Heart left ventricle (tissue), 13 donors: ENCODE measurements around the gene MRPL40.

Source experiments
- POLR2A ChIP-seq, 2 donors: fragments of 450-650 bp; IDR thresholded peaks; one replicate each; pipeline ENCODE4 v1.6.1; 2017; ENCODE audit warnings: antibody characterized with exemption in 2 of 2, mild to moderate bottlenecking in 2 of 2, moderate library complexity in 2 of 2
- TF ChIP-seq, protein P1 (sequence below), 12 donors: fragments of 200-600 bp; sonication (generic) in 4 of 12; IDR thresholded peaks; one replicate each; pipeline versions ENCODE4 v1.5.0 to v1.8.0; 2018 to 2022; ENCODE audit warnings: antibody characterized with exemption in 12 of 12, mild to moderate bottlenecking in 5 of 12
- donor health status: ischemic (EF 13 %, LVEDD 7.1; RV severe dilation, severe dysfunction).
- donor health status: DM: no; HTN: yes; CAD: no.
- donor health status: DM: no; HTN: no; CAD: no.
- donor health status: ischemic (EF 25% LVEDD 6.9; RV normal size, moderate dysfunction).
- donor health status: ischemic (EF 25% LVEDD 5.7; RV mildly dilated, moderate dysfunction).
- donor health status: ischemic (EF 35%, LVEDD 5.7; RV mildly dilated, moderate dysfunction).
- donor health status: nonischemic (EF 11% LVEDD 7.7; RV severe dilation, severe dysfunction).
- donor health status: DM: yes; HTN: yes; CAD: no.
- donor health status: PGD.
- donor health status: ischemic (EF 29% LVEDD 5.4; RV normal size, mild dysfunction).
- donor health status: nonischemic (EF 23%, LVEDD 6.1; RV moderate dilation, normal function).

DNA sequence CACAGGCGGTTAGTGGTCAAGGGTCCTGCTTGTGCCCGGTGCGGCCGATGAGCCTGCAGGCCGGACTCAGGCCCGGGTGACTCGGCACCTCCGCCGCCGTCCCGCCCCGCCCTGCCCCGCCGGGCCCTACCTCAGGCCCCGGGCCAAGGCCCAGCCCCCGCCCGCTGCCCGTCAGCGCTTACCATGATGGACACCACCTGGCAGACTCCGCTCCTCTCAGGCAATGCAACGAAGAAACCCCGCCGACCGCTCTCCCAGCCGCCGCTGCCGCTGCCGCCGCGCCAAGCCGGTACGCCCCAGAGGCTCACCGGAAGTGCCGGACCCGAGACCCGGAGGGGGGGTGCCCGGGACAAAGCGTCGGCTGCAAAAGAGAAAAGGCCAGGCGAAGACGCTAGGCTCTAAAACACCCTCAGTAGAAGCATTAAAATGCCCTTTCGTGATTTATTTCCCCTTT lies 46.6 kb downstream of the MRPL40 start, which contains the start of gene UFD1:
- TF ChIP-seq POLR2A (IDR thresholded peaks at IDR 0.05) = no peak
- TF ChIP-seq, protein P1, sequence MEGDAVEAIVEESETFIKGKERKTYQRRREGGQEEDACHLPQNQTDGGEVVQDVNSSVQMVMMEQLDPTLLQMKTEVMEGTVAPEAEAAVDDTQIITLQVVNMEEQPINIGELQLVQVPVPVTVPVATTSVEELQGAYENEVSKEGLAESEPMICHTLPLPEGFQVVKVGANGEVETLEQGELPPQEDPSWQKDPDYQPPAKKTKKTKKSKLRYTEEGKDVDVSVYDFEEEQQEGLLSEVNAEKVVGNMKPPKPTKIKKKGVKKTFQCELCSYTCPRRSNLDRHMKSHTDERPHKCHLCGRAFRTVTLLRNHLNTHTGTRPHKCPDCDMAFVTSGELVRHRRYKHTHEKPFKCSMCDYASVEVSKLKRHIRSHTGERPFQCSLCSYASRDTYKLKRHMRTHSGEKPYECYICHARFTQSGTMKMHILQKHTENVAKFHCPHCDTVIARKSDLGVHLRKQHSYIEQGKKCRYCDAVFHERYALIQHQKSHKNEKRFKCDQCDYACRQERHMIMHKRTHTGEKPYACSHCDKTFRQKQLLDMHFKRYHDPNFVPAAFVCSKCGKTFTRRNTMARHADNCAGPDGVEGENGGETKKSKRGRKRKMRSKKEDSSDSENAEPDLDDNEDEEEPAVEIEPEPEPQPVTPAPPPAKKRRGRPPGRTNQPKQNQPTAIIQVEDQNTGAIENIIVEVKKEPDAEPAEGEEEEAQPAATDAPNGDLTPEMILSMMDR (IDR thresholded peaks at IDR 0.05) = no peak
